K562 (cell line): ENCODE results near the gene PARD6B. TPM values are rescaled to one million over a fixed set of nuclear protein-coding genes. Genes with fewer than 3 reads are reported as not detected.
A peak's percentile ranks its signal among the peaks of the same experiment; 100 is the strongest.

ENCODE experiments used
- ATAC-seq: fragments of 200-7000 bp; cut with Tn5 transposase; 3 replicates; pipeline ENCODE4 v1.9.1; 2020; ENCODE audit warnings: moderate library complexity
- BruUV-seq: library from RNA; stranded (reverse); fragments of 400-500 nt; replicated peaks from 2 replicates; lab custom pipeline; 2021; lab: Mats Ljungman, UMichigan
- CTCF ChIA-PET: fragments of 300-600 bp; formaldehyde crosslinking; extraction: SDS; loops from one replicate; lab custom pipeline; 2021; ENCODE audit warnings: low intra/inter-chr PET ratio; lab: Yijun Ruan, JAX
- POLR2A ChIA-PET: fragments of 300-600, 350-650 bp; sonication (Branson Sonifier 250); formaldehyde crosslinking; extraction: SDS; loops from one replicate; lab custom pipeline; 2021; ENCODE audit warnings: antibody characterized with exemption, inconsistent platforms; lab: Yijun Ruan, JAX
- DNase-seq, 4 experiments: peaks; one replicate each; pipeline versions ENCODE4 v3.0.0 to v3.0.0-alpha.2; 2011 to 2018; ENCODE audit warnings: low spot score in 3 of 4, mixed read lengths in 3 of 4; ENCODE audit errors: extremely low read depth in 1 of 4
- FAIRE-seq: peaks from 2 replicates; lab custom pipeline; 2011; peaks lifted over from hg19 to GRCh38; lab: Jason Lieb, UNC
- H2AFZ ChIP-seq: 2 replicates; pipeline ENCODE4 v1.6.0; 2011; ENCODE audit warnings: low read depth, low read length, control low read depth, inconsistent platforms
- H3K27ac ChIP-seq: fragments of 200-600 bp; 3 replicates; pipeline ENCODE4 v1.8.0; 2011; ENCODE audit warnings: low read depth, mild to moderate bottlenecking, control low read depth, inconsistent platforms, low read length, moderate library complexity, mixed read lengths; ENCODE audit errors: extremely low read depth
- H3K27me3 ChIP-seq, 2 experiments: fragments of 300-600 bp in 1 of 2; 2 replicates in 1 of 2; 3 replicates in 1 of 2; pipeline versions ENCODE4 v1.6.0 to v1.8.0; 2011; ENCODE audit warnings: inconsistent platforms in 2 of 2, low read length in 2 of 2, mild to moderate bottlenecking in 1 of 2, mixed read lengths in 1 of 2, moderate library complexity in 1 of 2; ENCODE audit not compliant: control insufficient read depth in 2 of 2, insufficient read depth in 2 of 2
- H3K36me3 ChIP-seq: fragments of 300-600 bp; 3 replicates; pipeline ENCODE4 v1.8.0; 2011; ENCODE audit warnings: mild to moderate bottlenecking, low read length, inconsistent platforms; ENCODE audit not compliant: control insufficient read depth, insufficient read depth
- H3K4me1 ChIP-seq, 2 experiments: fragments of 200-600 bp in 1 of 2; replicated peaks in 1 of 2; 2 replicates in 1 of 2; 3 replicates in 1 of 2; pipeline versions ENCODE4 v1.5.1 to v1.8.0; 2011; ENCODE audit warnings: inconsistent platforms in 2 of 2, low read length in 2 of 2, mild to moderate bottlenecking in 1 of 2, mixed read lengths in 1 of 2, moderate library complexity in 1 of 2; ENCODE audit not compliant: control insufficient read depth in 2 of 2, insufficient read depth in 2 of 2
- H3K4me2 ChIP-seq: 2 replicates; pipeline ENCODE4 v1.6.1; 2011; ENCODE audit warnings: low read length, control low read depth, inconsistent platforms, mixed read lengths; ENCODE audit not compliant: insufficient read depth
- H3K4me3 ChIP-seq: fragments of 200-600 bp; sonication (generic), shearing (Covaris generic); 2 replicates; pipeline ENCODE4 v1.5.1; 2016; ENCODE audit warnings: control low read depth, inconsistent platforms
- H3K79me2 ChIP-seq: fragments of 200-600 bp; 3 replicates; pipeline ENCODE4 v1.8.0; 2011; ENCODE audit warnings: low read length, inconsistent platforms; ENCODE audit not compliant: control insufficient read depth, insufficient read depth
- H3K9ac ChIP-seq, 2 experiments: 2 replicates each; pipeline versions ENCODE4 v1.6.0 to v1.6.1; 2011; ENCODE audit warnings: low read depth in 2 of 2, low read length in 2 of 2, control low read depth in 1 of 2, inconsistent platforms in 1 of 2, mild to moderate bottlenecking in 1 of 2, mixed read lengths in 1 of 2; ENCODE audit not compliant: insufficient read depth in 1 of 2
- H3K9me1 ChIP-seq: one replicate; pipeline ENCODE4 v1.6.0; 2011; ENCODE audit warnings: inconsistent platforms, mild to moderate bottlenecking, low read length, moderate library complexity; ENCODE audit not compliant: control insufficient read depth, insufficient read depth
- H3K9me3 ChIP-seq: replicated peaks from 2 replicates; pipeline ENCODE4 v1.5.1; 2011; ENCODE audit warnings: low read depth, low read length, inconsistent platforms; ENCODE audit not compliant: control insufficient read depth, insufficient read depth
- H4K20me1 ChIP-seq: replicated peaks from 2 replicates; pipeline ENCODE4 v1.6.1; 2011; ENCODE audit warnings: low read length, inconsistent platforms, mixed read lengths; ENCODE audit not compliant: control insufficient read depth, insufficient read depth
- WGBS: fragments of 100-300 bp; shearing (Covaris generic); methylation state at CpG from one replicate; pipeline ENCODE4 v1.1.6; 2016; ENCODE audit warnings: low coverage, mixed read lengths; ENCODE audit not compliant: insufficient coverage; ENCODE audit errors: missing lambda C conversion rate; 5-methylcytosine and 5-hydroxymethylcytosine counted together
- in situ Hi-C: fragments of 300-500 bp; cut with MboI; formaldehyde crosslinking; loops from 4 replicates; pipeline ENCODE4 v1.15.0; 2018; ENCODE audit warnings: inconsistent platforms, mixed read lengths
- intact Hi-C: fragments of 100-400 bp; cut with micrococcal nuclease; formaldehyde crosslinking; loops from 2 replicates; pipeline ENCODE4 v1.14.2; 2022
- polyA plus RNA-seq, 8 experiments: library from polyadenylated mRNA; depleted of rRNA in 4 of 8; stranded (reverse) in 5 of 8; unstranded in 3 of 8; fragments of >200 nt; fragmentation: Nextera tagmentation in 2 of 8; fragmentation: Illumina TruSeq in 1 of 8; extraction: Ambion mirVana in 2 of 8; extraction: Trizol in 1 of 8; gene quantifications; 2 replicates each; pipeline versions ENCODE4 v1.2.1 to v1.2.3, GENCODE V29; 2011 to 2014; ENCODE audit warnings: inconsistent platforms in 1 of 8, missing spikeins in 1 of 8
- total RNA-seq, 7 experiments: library from RNA; depleted of rRNA in 6 of 7; stranded (reverse); fragments of >200 nt in 6 of 7; fragmentation: Illumina TruSeq in 2 of 7; extraction: Trizol in 2 of 7; gene quantifications; 2 replicates each; pipeline versions ENCODE4 v1.2.1 to v1.2.3, GENCODE V29; 2011 to 2021; ENCODE audit warnings: low replicate concordance in 1 of 7
- TF ChIP-seq, protein P1 (sequence below), 3 experiments: fragments of 200-800 bp in 1 of 3; fragments of 250-450 bp in 1 of 3; fragments of 450-650 bp in 1 of 3; sonication (Bioruptor Pico) in 1 of 3; sonication (Bioruptor generic) in 1 of 3; formaldehyde crosslinking in 1 of 3; IDR thresholded peaks; 2 replicates each; pipeline versions ENCODE4 v1.6.1 to v1.8.0; 2016 to 2022; ENCODE audit warnings: mild to moderate bottlenecking in 2 of 3, missing genetic modification characterization in 2 of 3, missing compliant biosample characterization in 1 of 3, moderate library complexity in 1 of 3
- TF ChIP-seq, protein P2 (sequence below): fragments of 250-450 bp; sonication (Bioruptor Pico); IDR thresholded peaks from 2 replicates; pipeline ENCODE4 v1.8.0; 2021; ENCODE audit warnings: moderate library complexity, mild to moderate bottlenecking, inconsistent platforms

PARD6B gene
- total and polyA plus RNA-seq, 9 of the 15 experiments (the other 6 are each of a cell fraction or from before 2014, with no cell fraction given), result 1.7 to 12.3 (median 5.5) TPM

DNA sequence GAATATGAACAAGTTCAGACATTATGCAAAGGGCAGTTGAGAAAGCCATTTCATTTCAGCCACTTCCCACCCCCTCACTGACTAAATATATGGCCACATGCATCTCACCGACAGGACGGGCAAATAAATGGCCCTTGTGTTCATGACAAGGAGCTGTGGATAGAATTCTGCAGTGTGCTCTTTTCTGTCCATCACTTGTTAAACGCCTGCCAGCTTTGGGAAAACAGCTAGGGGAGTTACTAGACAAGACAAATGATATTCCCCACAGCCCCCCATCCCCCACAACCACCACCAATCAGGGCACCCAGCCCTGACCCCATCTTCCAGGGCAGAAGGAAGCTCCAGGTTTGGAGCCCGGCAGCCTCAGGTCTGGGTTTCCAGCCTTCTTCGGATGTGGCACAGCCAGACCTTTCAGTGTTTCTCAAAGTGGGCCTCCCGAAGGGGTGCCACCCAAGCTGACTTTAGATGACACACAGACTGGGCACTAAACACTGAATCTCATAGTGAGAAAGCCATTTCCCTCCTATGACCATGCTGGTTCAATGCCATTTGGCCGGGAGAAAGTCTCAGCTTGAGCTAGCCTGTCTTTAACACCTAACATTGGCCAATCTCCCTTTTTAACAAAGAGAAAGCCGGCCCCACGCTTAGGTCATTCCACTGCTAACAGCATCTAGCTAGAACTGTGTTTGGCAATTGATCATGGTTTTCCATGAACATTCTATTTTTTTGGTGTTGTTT is 36.1 kb upstream of the PARD6B start:
- peak overlapping the region; percentile 67 for H2AFZ ChIP-seq

More for the DNA sequence above, 36.1 kb upstream of the PARD6B start:
- WGBS, result 59% methylated on average over 9 of the region's 9 CpGs
- Histone ChIP-seq H3K36me3 (no peaks in the 10 kb centered on the region), H3K4me2 (peak overlapping the region; percentile 4), H3K9ac (peak overlapping the region; percentile 2 to 59; a peak in 1 of 4 replicates), H3K79me2 (peaks cover 9% of the 10 kb centered on the region)
- ChIA-PET POLR2A (interaction anchor here (0.7 to 1.5 kb wide), 3 partner anchors 11 to 17 kb away, joined by 3 to 4 read pairs (median 4); no protein-coding TSS in a partner anchor), CTCF (no interaction called here)
- no TSS peak for BruUV-seq
- TF ChIP-seq, protein P1, sequence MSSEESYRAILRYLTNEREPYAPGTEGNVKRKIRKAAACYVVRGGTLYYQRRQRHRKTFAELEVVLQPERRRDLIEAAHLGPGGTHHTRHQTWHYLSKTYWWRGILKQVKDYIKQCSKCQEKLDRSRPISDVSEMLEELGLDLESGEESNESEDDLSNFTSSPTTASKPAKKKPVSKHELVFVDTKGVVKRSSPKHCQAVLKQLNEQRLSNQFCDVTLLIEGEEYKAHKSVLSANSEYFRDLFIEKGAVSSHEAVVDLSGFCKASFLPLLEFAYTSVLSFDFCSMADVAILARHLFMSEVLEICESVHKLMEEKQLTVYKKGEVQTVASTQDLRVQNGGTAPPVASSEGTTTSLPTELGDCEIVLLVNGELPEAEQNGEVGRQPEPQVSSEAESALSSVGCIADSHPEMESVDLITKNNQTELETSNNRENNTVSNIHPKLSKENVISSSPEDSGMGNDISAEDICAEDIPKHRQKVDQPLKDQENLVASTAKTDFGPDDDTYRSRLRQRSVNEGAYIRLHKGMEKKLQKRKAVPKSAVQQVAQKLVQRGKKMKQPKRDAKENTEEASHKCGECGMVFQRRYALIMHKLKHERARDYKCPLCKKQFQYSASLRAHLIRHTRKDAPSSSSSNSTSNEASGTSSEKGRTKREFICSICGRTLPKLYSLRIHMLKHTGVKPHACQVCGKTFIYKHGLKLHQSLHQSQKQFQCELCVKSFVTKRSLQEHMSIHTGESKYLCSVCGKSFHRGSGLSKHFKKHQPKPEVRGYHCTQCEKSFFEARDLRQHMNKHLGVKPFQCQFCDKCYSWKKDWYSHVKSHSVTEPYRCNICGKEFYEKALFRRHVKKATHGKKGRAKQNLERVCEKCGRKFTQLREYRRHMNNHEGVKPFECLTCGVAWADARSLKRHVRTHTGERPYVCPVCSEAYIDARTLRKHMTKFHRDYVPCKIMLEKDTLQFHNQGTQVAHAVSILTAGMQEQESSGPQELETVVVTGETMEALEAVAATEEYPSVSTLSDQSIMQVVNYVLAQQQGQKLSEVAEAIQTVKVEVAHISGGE (CRISPR knock-in tag; IDR thresholded peaks at IDR 0.05), result peak in 1 of 3 experiments; percentile 73; a peak in 2 of 6 replicates
- TF ChIP-seq, protein P2, sequence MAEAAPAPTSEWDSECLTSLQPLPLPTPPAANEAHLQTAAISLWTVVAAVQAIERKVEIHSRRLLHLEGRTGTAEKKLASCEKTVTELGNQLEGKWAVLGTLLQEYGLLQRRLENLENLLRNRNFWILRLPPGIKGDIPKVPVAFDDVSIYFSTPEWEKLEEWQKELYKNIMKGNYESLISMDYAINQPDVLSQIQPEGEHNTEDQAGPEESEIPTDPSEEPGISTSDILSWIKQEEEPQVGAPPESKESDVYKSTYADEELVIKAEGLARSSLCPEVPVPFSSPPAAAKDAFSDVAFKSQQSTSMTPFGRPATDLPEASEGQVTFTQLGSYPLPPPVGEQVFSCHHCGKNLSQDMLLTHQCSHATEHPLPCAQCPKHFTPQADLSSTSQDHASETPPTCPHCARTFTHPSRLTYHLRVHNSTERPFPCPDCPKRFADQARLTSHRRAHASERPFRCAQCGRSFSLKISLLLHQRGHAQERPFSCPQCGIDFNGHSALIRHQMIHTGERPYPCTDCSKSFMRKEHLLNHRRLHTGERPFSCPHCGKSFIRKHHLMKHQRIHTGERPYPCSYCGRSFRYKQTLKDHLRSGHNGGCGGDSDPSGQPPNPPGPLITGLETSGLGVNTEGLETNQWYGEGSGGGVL (CRISPR knock-in tag), result no peak
- TF ChIP-seq, all 486 proteins: peak for 1
- no peaks in the 10 kb centered on the region for H3K9me1 ChIP-seq
- no peak overlapping the region for H3K27ac ChIP-seq
- H4K20me1 ChIP-seq, result no peaks in the 10 kb centered on the region; the same call in 1 of the 2 replicates
- ATAC-seq (no peak), FAIRE-seq (no peak), DNase-seq (no peak)
- H3K27me3 ChIP-seq, result no peaks in the 10 kb centered on the region
- H3K4me3 ChIP-seq, result no peak overlapping the region
- peaks cover 29% of the 10 kb centered on the region in 2 experiments for H3K4me1 ChIP-seq
- intact Hi-C loops, result no loop called here
- no peaks in the 10 kb centered on the region for H3K9me3 ChIP-seq
- in situ Hi-C loops, result no loop called here
